H9 (cell line): ENCODE results near the gene ZFYVE19. TPM values are rescaled to one million over a fixed set of nuclear protein-coding genes. Genes with fewer than 3 reads are reported as not detected.

Experiments used
- DNase-seq: peaks from one replicate; pipeline ENCODE4 v3.0.0-alpha.2; 2017
- H2AFZ ChIP-seq: one replicate; pipeline ENCODE4 v1.6.1; 2013; ENCODE audit warnings: mild to moderate bottlenecking, low read length, control low read depth, moderate library complexity
- H2AK5ac ChIP-seq: 2 replicates; pipeline ENCODE4 v1.6.1; 2013; ENCODE audit warnings: low read length, control low read depth, mixed read lengths; ENCODE audit not compliant: insufficient read length
- H2BK120ac ChIP-seq: one replicate; pipeline ENCODE4 v1.6.1; 2013; ENCODE audit warnings: low read depth, mild to moderate bottlenecking, low read length, control low read depth, inconsistent platforms; ENCODE audit not compliant: poor library complexity, severe bottlenecking
- H2BK12ac ChIP-seq: 2 replicates; pipeline ENCODE4 v1.6.1; 2013; ENCODE audit warnings: low read length, control low read depth, mixed read lengths, low read depth; ENCODE audit not compliant: insufficient read length
- H2BK15ac ChIP-seq: 2 replicates; pipeline ENCODE4 v1.6.1; 2013; ENCODE audit warnings: low read depth, low read length, control low read depth
- H2BK20ac ChIP-seq: one replicate; pipeline ENCODE4 v1.6.1; 2013; ENCODE audit warnings: low read depth, mild to moderate bottlenecking, low read length, control low read depth, inconsistent platforms; ENCODE audit not compliant: poor library complexity, severe bottlenecking
- H2BK5ac ChIP-seq: 2 replicates; pipeline ENCODE4 v1.6.1; 2013; ENCODE audit warnings: low read length, control low read depth, mixed read lengths; ENCODE audit not compliant: insufficient read length
- H3K14ac ChIP-seq: 2 replicates; pipeline ENCODE4 v1.6.1; 2013; ENCODE audit warnings: low read length, control low read depth; ENCODE audit not compliant: insufficient read depth
- H3K18ac ChIP-seq: 2 replicates; pipeline ENCODE4 v1.6.1; 2013; ENCODE audit warnings: low read depth, mild to moderate bottlenecking, mixed read lengths, low read length, control low read depth; ENCODE audit not compliant: insufficient read length
- H3K23ac ChIP-seq: 2 replicates; pipeline ENCODE4 v1.6.1; 2013; ENCODE audit warnings: low read length, control low read depth, mixed read lengths, low read depth; ENCODE audit not compliant: insufficient read length
- H3K23me2 ChIP-seq: 2 replicates; pipeline ENCODE4 v1.6.1; 2013; ENCODE audit warnings: low read depth, mild to moderate bottlenecking, mixed read lengths, low read length, control low read depth; ENCODE audit not compliant: insufficient read length, poor library complexity, severe bottlenecking
- H3K27ac ChIP-seq: 2 replicates; pipeline ENCODE4 v1.5.1; 2013; ENCODE audit warnings: low read length, control low read depth, mixed read lengths, low read depth; ENCODE audit not compliant: insufficient read length
- H3K27me3 ChIP-seq: 2 replicates; pipeline ENCODE4 v1.6.1; 2013; ENCODE audit warnings: low read length, control low read depth, inconsistent platforms; ENCODE audit not compliant: insufficient read depth
- H3K4ac ChIP-seq: 2 replicates; pipeline ENCODE4 v1.6.1; 2013; ENCODE audit warnings: low read depth, mild to moderate bottlenecking, control low read depth, inconsistent platforms, low read length, moderate library complexity
- H3K4me1 ChIP-seq: 2 replicates; pipeline ENCODE4 v1.6.1; 2013; ENCODE audit warnings: low read length, control low read depth, inconsistent platforms; ENCODE audit not compliant: insufficient read depth
- H3K4me2 ChIP-seq: 2 replicates; pipeline ENCODE4 v1.6.1; 2013; ENCODE audit warnings: low read length, control low read depth, mixed read lengths; ENCODE audit not compliant: insufficient read length, insufficient read depth
- H3K56ac ChIP-seq: 2 replicates; pipeline ENCODE4 v1.6.1; 2013; ENCODE audit warnings: low read depth, mild to moderate bottlenecking, mixed read lengths, low read length, control low read depth; ENCODE audit not compliant: insufficient read length
- H3K79me1 ChIP-seq: 2 replicates; pipeline ENCODE4 v1.6.1; 2013; ENCODE audit warnings: low read depth, mild to moderate bottlenecking, moderate library complexity, low read length, control low read depth, inconsistent platforms; ENCODE audit not compliant: insufficient read depth, poor library complexity, severe bottlenecking
- H3K79me2 ChIP-seq: 2 replicates; pipeline ENCODE4 v1.6.1; 2013; ENCODE audit warnings: low read length, control low read depth, inconsistent platforms; ENCODE audit not compliant: insufficient read depth
- H3K9ac ChIP-seq: 2 replicates; pipeline ENCODE4 v1.6.1; 2013; ENCODE audit warnings: low read length, control low read depth, mixed read lengths; ENCODE audit not compliant: insufficient read length; ENCODE audit errors: extremely low read depth
- H3K9me3 ChIP-seq: one replicate; pipeline ENCODE4 v1.6.1; 2013; ENCODE audit warnings: low read depth, low read length, inconsistent platforms; ENCODE audit not compliant: control insufficient read depth
- H3T11ph ChIP-seq: one replicate; pipeline ENCODE4 v1.6.1; 2013; ENCODE audit warnings: mild to moderate bottlenecking, low read length, control low read depth, inconsistent platforms
- H4K20me1 ChIP-seq: one replicate; pipeline ENCODE4 v1.6.1; 2013; ENCODE audit not compliant: control insufficient read depth, insufficient read length, insufficient read depth
- H4K5ac ChIP-seq: 2 replicates; pipeline ENCODE4 v1.6.1; 2013; ENCODE audit warnings: low read depth, mild to moderate bottlenecking, mixed read lengths, low read length, control low read depth; ENCODE audit not compliant: insufficient read length
- H4K8ac ChIP-seq: replicated peaks from 2 replicates; pipeline ENCODE4 v1.6.1; 2013; ENCODE audit warnings: low read length, control low read depth, mixed read lengths, low read depth; ENCODE audit not compliant: insufficient read length
- H4K91ac ChIP-seq: 2 replicates; pipeline ENCODE4 v1.6.1; 2013; ENCODE audit warnings: low read depth, mild to moderate bottlenecking, moderate library complexity, mixed read lengths, low read length, control low read depth; ENCODE audit not compliant: insufficient read length
- H3K27ac Mint-ChIP-seq, 3 experiments: 2 replicates in 2 of 3; 3 replicates in 1 of 3; pipeline ENCODE4 v1.8.0; 2020 to 2021; ENCODE audit warnings: mixed read lengths in 3 of 3, mild to moderate bottlenecking in 1 of 3, moderate library complexity in 1 of 3
- H3K27me3 Mint-ChIP-seq: 2 replicates; pipeline ENCODE4 v1.8.0; 2021; ENCODE audit warnings: low read depth, mild to moderate bottlenecking, moderate library complexity, mixed read lengths
- H3K36me3 Mint-ChIP-seq, 3 experiments: 2 replicates in 2 of 3; 3 replicates in 1 of 3; pipeline ENCODE4 v1.8.0; 2020 to 2021; ENCODE audit warnings: low read depth in 3 of 3, mixed read lengths in 3 of 3; ENCODE audit not compliant: insufficient read depth in 1 of 3
- H3K4me1 Mint-ChIP-seq, 2 experiments: 2 replicates each; pipeline ENCODE4 v1.8.0; 2020; ENCODE audit warnings: mixed read lengths in 2 of 2
- H3K4me3 Mint-ChIP-seq, 2 experiments: 2 replicates in 1 of 2; 3 replicates in 1 of 2; pipeline ENCODE4 v1.8.0; 2020 to 2021; ENCODE audit warnings: mild to moderate bottlenecking in 2 of 2, mixed read lengths in 2 of 2, moderate library complexity in 1 of 2
- H3K9me3 Mint-ChIP-seq, 2 experiments: 2 replicates in 1 of 2; 3 replicates in 1 of 2; pipeline ENCODE4 v1.8.0; 2020; ENCODE audit warnings: mild to moderate bottlenecking in 2 of 2, mixed read lengths in 2 of 2, moderate library complexity in 1 of 2
- WGBS: extraction: QIAGEN DNeasy Blood & Tissue Kit; methylation state at CpG from one replicate; pipeline ENCODE4 v1.1.7; 2013; ENCODE audit warnings: missing lambda C conversion rate, low lambda C conversion rate, mixed read lengths; ENCODE audit not compliant: insufficient read length; ENCODE audit errors: extremely low coverage; 5-methylcytosine and 5-hydroxymethylcytosine counted together
- total RNA-seq: library from RNA; stranded (reverse); gene quantifications from 2 replicates; pipeline ENCODE4 v1.2.1, GENCODE V29; 2021
- TF ChIP-seq, protein P1 (sequence below): fragments of 200-600 bp; sonication (generic); conservative IDR thresholded peaks from 3 replicates; pipeline ENCODE4 v1.8.0; 2021; ENCODE audit warnings: antibody characterized with exemption, mild to moderate bottlenecking

The ZFYVE19 gene
- total RNA-seq, 1 experiment from 2014 or later: 11.3 TPM

DNA sequence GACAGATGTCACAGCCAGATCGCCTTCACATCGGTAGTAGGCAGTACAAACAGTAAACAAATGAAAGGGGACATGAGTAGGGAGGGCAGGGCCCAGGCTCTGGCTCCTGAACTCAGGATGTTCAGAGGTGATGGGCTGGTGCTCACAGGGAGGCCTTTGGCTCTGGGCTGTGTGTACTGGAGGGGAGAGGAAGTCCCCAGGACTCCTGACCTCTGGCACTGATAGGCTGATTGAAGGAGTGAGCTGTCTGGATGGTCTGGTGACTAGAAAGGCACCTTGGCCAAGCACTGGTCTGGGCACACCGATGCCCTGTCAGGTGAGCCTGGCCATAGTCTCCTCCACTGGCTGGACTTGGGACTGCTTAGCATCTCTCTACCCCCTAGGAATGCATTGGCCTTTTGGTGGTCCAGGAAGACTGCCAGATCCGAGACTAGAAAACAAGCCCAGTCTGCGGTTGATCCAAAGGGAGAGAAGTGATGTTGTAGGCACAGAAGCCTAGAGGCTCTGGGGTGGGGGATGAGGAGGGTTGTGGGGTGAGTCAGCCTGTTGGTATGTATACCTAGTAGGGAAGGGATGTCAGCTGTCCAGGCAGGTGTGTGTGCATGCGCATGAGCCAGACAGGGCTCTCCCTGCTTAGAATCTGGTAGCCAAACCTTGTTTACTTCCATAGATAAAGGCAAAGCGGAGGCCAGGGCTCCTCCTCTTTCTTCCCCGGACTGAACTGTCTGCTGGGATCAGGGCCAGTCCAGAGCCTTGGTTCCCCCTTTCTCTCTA is 38.8 kb downstream of the ZFYVE19 start:
- no peak overlapping the region for H4K5ac ChIP-seq
- H2BK20ac ChIP-seq: no peak overlapping the region
- H2BK15ac ChIP-seq: no peak overlapping the region
- no peak overlapping the region for H3K23ac ChIP-seq
- Mint-ChIP-seq H3K36me3 (peaks cover 19 to 47% (median 39%) of the 10 kb centered on the region in 3 experiments), H3K27me3 (peaks cover 4% of the 10 kb centered on the region), H3K27ac (peak overlapping the region in 2 of 3 experiments; percentile 35 to 85; a peak in 1 of 7 replicates), H3K9me3 (no peaks in the 10 kb centered on the region), H3K4me3 (peak overlapping the region; percentile 94), H3K4me1 (peaks cover 41% of the 10 kb centered on the region in 2 experiments)
- no peak overlapping the region for H2BK5ac ChIP-seq
- no peak overlapping the region for H3K4ac ChIP-seq
- no peak overlapping the region for H4K91ac ChIP-seq
- peaks cover 5% of the 10 kb centered on the region for H3K79me1 ChIP-seq
- TF ChIP-seq, protein P1, sequence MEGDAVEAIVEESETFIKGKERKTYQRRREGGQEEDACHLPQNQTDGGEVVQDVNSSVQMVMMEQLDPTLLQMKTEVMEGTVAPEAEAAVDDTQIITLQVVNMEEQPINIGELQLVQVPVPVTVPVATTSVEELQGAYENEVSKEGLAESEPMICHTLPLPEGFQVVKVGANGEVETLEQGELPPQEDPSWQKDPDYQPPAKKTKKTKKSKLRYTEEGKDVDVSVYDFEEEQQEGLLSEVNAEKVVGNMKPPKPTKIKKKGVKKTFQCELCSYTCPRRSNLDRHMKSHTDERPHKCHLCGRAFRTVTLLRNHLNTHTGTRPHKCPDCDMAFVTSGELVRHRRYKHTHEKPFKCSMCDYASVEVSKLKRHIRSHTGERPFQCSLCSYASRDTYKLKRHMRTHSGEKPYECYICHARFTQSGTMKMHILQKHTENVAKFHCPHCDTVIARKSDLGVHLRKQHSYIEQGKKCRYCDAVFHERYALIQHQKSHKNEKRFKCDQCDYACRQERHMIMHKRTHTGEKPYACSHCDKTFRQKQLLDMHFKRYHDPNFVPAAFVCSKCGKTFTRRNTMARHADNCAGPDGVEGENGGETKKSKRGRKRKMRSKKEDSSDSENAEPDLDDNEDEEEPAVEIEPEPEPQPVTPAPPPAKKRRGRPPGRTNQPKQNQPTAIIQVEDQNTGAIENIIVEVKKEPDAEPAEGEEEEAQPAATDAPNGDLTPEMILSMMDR: no peak
- no peak overlapping the region for H3K27ac ChIP-seq
- H2AK5ac ChIP-seq: no peak overlapping the region
- H3K79me2 ChIP-seq: peaks cover 8% of the 10 kb centered on the region; the same call in 1 of the 2 replicates
- peak; percentile 63 for DNase-seq
- no peaks in the 10 kb centered on the region for H3K9me3 ChIP-seq
- H2AFZ ChIP-seq: no peak overlapping the region
- no peaks in the 10 kb centered on the region for H4K20me1 ChIP-seq
- peak overlapping the region; percentile 18 for H3K9ac ChIP-seq
- no peak overlapping the region for H3T11ph ChIP-seq
- no peak overlapping the region for H3K56ac ChIP-seq
- no CpG with 5 or more reads among the region's 8 CpGs for WGBS
- no peak overlapping the region for H4K8ac ChIP-seq
- H2BK120ac ChIP-seq: no peak overlapping the region
- H3K18ac ChIP-seq: no peak overlapping the region
- no peaks in the 10 kb centered on the region for H3K27me3 ChIP-seq
- peak overlapping the region; percentile 95 for H3K4me2 ChIP-seq
- peaks cover 17% of the 10 kb centered on the region for H3K4me1 ChIP-seq
- peaks cover 11% of the 10 kb centered on the region for H3K23me2 ChIP-seq
- no peak overlapping the region; the same call in 1 of the 2 replicates for H3K14ac ChIP-seq
- H2BK12ac ChIP-seq: no peak overlapping the region
